Activated CD4-positive, CD25-positive, alpha-beta regulatory T cell treated with anti-CD3 and anti-CD28 coated beads, Interleukin-2, amount 50 U/mL, for 24 hours (primary cell): ENCODE data around the gene CYP4F22.
"Not testable (repeated sequence)": the region's sequence is repeated elsewhere in the genome, so short reads cannot be mapped to it uniquely, and the experiment has no call there.

Experiments
- ATAC-seq, 2 donors: fragments of 150-1000 bp; cut with Tn5 transposase; one replicate each; pipeline ENCODE4 v1.10.0; 2021; ENCODE audit warnings: mild to moderate bottlenecking in 1 of 2, moderate library complexity in 1 of 2

The CYP4F22 gene

DNA sequence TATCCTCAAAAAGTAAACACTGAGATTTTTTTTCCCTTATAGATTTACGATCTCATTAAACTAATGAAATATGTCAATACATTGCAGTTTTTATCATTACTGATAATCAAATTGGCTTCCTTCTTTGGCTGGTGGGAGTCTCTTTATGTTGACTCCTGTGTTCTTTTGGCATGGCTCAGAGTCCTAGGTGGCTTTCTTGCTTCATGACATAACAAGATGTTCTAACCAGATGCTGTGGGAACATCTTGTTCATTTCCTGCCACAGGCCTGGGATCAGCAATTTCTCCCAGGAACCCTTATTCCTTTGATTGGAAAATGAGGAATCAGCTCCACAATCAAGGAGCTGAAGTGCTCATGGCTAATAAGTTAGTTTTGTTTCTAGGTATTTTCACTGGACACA lies 13.2 kb upstream of the CYP4F22 start:
- ATAC-seq: no peak

DNA sequence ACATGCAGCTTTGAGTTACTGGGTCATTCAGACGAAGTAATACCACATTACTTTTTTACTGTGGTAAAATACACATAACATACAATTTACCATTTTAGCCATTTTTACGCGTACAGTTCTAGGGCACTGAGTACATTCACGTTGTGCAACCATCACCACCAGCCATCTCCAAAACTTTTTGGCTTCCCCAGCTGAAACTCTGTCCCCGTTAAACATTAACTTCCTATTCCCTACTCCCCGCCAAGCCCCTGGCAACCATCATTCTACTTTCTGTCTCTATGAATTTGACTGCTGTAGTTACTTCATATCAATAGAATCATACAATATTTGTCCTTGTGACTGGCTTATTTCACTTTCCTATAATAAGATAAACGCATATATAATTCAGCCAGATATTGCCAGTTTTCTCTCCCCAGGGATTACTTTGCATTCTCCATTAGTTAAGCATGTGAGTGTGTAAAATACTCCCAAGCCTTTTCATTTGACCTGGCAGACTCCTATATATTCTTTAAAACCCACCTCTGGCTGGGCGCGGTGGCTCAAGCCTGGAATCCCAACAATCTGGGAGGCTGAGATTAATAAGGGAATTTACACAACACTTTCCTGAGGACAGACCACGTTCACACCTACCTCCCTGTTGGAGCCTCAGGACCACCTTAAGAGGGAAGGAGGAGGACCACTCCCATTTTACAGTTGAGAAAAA lies 10.0 kb upstream of the CYP4F22 start:
- no peak for ATAC-seq

DNA sequence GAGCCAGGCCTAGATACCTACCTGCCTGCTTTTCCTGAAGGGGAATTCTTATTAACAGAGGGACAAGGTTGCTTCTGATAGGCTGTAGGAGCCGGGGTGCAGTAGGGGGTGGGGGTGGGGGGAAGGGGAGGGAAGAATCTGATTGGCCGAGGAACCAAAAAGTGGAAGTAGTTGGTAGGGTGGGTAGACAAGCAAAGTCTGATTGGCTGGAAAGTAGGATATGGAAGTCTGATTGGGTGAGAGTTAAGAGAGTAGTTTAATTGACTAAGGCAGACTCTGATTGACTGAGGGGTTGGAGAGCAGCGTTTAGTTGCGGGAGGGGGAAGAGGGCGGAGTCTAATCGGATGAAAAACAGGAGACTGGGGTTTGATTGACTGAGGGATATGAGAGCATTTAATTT lies 9.4 kb upstream of the CYP4F22 start:
- no peak for ATAC-seq

DNA sequence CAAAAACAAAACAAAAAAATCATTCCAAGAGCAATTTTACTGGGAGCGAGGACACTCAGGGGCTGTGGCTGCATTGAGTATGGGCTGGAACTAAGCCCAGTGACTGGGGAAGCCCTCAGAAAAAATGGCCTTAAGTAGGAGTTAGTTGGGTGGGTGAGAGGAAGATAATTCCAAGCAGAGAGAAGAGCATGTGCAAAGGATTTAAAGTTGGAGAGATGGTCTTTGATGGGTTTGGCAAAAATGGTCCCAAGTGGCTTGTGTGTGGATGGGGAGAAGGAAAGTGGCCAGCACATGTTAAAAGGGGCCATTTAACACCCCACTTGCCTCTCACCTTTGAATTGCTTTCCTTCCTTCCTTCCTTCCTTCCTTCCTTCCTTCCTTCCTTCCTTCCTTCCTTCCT lies 6.7 kb upstream of the CYP4F22 start:
- no peak for ATAC-seq

DNA sequence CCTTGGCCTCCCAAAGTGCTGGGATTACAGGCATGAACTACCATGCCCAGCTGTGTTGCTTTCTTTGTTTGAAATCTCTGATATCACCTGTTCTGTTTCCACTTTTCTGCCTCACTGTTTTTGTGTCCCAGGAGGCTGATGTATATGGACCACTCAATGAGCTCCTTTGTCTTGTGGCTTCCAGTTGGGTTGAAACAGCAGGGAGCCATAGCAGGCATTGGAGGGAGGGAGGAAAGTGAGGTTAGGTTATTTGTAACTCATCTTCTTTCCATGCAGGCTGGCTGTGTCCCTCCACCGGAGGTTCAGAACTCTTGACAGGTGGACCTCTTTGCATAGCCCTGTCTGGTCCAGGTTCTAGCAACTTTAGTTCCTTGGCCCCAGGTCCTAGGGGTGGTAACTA lies 6.1 kb upstream of the CYP4F22 start:
- ATAC-seq: no peak

DNA sequence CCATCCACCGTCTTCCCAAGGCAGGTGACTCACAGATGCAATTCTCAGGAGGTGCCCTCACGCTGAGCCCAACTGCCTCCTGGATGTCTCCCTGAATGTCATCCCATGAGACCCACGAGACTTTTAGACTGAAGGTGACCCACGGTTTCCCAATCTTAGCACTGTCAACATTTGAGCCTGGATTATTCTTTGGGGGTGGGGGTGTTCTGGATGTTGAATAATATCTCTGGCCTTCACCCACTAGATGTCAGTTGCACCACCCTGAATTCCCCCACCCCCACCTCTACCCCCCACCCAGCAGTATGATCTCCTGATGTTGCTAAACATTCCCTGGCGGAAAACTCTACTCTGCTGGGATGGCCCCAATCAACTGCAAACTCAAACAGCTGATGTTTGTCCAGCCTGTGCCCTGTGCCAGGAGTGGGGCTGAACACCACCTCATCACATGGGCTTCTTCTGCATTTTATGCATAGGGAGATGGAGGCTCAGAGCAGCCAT lies 2.2 kb upstream of the CYP4F22 start:
- ATAC-seq: no peak

DNA sequence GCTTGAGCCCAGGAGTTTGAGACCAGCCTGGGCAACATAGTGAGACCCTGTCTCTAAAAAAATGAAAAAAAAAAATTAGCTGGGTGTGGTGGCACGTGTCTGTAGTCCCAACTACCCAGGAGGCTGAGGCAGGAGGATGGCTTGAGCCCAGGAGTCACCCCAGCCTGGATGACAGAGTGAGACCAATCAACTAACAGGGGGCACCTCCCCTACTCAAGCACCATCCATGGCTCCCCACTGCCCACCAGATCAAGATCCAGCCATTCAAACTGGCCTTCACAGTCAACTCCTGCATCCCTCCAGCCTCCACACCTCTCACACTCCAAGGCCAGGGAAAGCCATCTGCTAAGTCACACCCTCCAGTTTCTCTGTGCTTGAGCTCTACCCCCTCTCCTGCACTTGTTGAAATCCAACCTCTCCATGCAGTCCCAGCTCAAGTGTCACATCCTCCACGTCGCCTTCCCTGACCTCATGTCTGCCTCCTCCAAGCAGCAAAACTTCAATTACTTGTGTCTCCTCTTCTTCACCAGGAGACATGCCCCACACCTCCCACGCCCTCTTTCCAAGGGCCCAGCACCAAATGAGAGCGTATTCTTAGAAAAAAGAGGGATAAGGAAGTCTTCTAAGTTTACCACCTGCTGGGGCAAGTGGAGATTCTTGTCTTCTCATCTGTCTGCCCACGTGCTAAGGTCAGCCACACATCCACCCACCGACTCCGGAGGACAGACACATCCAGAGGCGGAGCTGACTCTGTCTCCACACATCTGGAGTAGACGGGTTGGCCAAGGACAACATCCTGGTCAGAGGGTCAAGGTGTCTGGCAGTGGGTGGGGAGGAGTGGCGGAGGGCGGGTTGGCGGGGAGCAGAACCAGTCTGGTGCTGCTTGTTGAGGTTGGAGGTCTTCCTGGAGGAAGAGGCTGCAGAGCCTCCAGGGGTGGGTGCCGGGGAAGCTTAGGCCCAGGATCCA lies 974 bp upstream of the CYP4F22 start:
- no peak for ATAC-seq

DNA sequence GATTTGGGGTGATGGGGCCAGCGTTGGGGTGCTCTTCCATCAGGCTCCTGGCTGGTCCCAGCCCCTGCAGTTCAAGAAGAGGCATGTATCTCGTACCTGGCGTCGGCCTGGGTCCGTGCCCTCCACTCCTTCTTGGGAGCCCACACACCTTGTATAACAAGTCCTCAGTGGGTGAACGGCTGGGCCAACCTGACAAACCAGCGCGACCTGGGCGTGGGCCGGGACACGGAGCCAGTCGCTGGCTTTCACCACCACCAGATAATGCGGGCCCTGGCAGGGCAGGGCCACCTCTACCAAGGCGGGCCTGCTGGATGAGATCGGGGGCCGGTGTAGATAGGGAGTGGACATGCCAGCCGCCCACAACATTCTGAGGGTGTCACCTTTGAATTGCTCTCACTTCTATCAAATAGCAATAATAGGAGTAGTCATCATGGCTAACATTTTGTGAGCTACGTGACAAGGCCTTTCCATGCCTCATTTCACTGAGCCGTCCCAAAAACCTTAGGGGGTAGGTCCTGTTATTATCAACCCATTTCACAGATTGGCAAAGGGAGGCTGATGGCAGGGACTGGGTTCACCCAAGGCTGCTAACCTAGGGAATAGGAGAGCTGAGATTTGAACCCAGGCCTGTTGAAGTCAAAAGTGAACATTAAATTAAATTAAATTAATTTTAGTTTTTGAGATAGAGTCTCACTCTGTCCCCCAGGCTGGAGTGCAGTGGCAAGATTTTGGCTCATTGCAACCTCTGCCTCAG lies 3.5 kb downstream of the CYP4F22 start:
- ATAC-seq: no peak

DNA sequence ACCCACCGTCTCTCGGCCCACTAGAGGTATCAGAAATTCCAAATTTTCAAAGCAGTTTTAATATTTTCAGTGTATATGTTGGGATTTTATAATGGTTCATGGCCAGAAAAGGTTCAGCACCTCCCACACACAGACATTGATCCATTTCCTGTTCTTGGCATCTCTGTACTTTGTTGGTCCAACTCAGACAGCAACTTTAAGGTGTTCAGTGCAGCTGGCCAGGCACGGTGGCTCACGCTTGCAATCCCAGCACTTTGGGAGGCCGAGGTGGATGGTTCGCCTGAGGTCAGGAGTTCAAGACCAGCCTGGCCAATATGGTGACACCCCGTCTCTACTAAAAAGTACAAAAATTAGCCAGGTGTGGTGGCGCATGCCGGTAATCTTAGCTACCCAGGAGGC lies 6.9 kb downstream of the CYP4F22 start:
- ATAC-seq: not testable (repeated sequence)

DNA sequence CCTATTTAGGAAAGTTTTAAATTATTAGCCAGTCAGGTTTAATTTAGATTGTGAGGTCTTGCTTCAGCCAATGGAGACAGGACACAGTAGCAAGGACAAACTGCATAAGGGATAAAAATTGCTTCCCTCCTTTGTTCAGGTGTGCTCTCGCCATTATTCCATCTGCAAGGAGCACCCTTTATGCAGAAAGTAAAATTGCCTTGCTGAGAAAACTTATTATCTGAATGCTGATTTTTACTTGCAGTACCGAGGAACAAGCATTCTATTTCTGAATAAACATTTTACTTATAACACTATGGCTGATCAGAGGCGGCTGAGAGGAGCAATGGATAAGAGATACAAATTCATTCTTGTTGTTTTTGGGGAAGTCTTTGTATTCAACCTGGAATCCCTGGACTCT lies 8.0 kb downstream of the CYP4F22 start:
- no peak for ATAC-seq

DNA sequence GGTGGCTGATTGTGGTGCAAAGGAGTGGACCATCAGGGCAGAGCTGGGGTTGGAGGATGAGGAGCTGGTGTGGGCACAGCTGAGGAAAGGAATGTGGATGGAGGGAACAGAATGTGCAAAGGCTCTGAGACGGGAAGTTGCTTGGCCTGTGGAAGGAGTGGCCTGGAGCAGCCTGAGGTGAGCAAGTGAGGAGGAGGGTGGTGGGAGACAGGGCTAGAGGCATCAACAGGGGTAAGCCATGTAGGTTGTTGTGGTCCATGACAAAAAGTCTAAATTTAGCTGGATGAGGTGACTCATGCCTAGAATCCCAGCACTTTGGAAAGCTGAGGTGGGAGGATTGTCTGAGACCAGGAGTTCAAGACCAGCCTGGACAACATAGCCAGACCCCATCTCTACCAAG lies 9.5 kb downstream of the CYP4F22 start:
- no peak for ATAC-seq

DNA sequence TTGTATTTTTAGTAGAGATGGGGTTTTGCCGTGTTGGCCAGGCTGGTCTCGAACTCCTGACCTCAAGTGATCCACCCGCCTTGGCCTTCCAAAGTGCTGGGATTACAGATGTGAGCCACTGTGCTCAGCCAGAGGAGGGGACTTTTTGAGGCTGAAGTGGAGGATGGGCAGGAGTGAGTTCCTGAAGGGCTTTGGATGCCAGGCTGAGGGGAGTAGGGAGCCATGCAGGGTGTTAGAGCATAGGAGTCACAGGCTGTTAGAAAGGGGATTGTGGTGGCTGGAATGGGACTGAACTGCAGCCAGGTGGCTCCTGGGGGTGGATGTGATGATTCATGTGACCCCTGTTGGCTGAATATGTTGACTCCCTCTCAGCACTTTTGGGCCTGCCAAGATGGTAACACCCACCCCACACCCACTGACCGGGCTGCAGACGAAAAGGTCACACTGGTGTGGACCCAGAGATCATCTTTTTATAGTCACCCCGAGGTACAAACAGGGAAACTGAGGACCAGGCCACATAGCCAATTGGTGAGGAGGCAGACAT lies 11.2 kb downstream of the CYP4F22 start:
- no peak for ATAC-seq

DNA sequence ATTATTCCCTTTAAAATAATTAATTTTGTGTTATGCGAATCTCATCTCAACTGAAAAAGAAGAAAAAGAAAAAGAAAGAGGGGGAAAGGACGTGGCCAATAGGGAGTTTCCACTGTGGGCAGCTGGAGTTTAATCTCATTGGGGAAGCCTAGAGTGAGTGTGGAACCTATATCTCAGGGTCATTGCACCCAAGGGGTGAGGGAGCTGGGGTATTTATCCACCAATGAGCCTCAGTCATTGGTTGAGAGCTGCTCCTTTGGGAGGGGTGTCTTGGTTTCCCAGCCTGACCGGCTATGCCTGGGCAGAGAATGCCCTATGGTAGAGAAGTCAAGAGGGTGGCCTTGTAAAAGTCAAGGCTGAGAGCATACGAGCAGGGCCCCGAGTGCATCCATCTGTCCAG lies 16.5 kb downstream of the CYP4F22 start:
- no peak for ATAC-seq

DNA sequence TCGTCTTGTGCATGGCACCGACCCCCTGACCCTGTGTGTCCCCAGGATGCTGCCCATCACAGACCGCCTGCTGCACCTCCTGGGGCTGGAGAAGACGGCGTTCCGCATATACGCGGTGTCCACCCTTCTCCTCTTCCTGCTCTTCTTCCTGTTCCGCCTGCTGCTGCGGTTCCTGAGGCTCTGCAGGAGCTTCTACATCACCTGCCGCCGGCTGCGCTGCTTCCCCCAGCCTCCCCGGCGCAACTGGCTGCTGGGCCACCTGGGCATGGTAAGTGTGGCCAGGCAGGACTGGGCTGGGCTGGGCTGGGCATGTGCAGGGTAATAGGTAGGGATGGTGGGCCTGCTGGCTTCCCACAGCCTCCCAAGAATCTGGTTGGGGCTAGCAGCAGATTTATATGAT lies 17.0 kb downstream of the CYP4F22 start:
- ATAC-seq: no peak

DNA sequence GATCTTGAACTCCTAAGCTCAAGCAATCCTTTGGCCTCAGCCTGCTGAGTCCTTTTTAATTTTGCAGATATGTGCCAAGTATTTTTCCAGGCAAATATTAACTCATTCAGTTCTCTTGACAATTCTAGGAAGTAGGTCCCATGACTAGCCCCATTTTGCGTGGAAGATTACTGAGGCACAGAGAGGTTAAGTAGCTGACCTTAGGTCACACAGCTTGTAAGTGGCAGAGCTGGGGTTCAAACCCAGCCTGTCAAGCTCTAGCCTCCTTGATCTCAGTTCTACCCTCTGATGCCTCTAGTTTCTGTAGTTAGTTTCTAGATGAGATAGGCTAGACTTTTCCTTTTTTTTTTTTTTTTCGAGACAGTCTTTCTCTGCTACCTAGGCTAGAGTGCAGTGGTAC lies 18.1 kb downstream of the CYP4F22 start:
- no peak for ATAC-seq

DNA sequence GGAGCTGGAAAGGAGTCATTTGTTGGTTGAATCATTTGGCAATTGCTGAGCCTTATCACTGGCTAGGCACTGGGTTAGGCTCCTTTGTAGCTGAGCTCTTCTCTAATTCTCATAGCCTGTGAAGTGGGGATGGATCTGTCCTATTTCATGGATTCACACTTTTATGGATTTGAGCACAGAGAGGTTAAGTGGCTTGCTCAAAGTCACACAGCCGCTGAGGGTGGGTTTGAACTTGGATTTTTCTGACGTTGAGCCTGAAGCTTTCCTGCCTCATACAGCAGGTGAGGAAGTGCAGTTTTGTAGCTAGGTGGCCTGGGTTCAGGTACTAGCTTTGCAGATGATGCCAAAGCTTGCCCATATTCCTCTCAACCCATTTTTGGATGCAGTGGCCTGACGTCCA lies 19.4 kb downstream of the CYP4F22 start:
- no peak for ATAC-seq

DNA sequence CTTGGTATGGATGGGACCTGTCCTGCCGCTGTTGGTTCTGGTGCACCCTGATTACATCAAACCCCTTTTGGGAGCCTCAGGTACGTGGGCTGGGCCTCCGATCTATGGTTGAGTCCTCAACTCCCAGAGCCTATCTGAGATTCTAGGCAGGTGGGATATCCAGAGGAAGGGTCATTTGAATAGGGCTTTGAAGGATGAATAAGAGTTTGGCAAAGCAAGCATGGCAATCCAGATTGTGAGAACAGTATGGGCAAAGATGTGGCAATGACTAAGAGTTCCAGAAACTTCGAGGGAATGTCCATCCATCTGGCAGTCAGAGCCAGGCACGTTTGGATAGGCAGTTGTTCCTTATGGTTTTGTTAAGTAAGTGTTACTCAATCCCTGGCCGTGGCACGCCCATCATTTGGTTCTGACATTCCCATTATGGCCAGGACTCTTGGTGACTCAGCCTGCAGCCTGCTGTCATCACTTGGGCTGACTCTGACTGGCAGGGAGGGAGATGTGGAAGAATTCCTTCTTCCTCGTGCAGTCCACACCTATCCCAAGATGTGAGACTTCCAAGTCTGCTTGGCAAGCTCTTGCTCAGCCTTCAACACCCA lies 21.5 kb downstream of the CYP4F22 start:
- ATAC-seq: no peak

DNA sequence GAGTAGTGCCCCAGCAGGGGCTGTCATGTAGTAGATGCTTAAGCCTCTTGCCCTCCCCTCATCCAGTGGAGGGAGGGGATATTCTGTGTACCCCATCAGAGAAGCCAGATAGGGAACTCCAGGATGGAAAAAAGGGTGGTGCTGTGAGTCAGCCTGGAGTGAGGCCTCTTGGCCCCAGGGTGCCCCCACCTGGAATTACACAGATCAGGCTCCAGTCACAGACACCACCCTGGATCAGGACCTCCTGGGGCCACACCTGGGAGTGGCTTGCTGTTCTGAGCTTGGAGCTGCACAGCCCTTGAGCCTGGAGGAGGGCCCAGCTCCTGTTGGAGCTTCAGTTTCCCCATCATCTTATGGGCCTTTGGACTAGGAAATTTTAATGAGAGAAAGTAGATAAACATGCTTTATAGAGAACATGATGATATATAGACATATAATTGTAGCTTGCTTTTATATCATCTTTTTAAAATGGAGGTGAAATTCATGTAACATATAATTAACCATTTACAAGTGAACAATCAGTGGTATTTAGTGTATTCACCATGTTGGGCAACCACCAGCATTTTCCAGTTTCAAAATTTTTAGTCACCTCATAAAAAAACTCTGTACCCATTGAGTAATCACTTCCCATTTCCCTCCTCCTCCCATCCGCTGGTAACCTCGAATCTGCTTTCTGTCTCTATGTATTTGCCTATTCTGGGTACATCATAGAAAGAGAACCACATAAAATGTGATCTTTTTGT lies 24.6 kb downstream of the CYP4F22 start:
- ATAC-seq: peak; percentile 56 to 79

DNA sequence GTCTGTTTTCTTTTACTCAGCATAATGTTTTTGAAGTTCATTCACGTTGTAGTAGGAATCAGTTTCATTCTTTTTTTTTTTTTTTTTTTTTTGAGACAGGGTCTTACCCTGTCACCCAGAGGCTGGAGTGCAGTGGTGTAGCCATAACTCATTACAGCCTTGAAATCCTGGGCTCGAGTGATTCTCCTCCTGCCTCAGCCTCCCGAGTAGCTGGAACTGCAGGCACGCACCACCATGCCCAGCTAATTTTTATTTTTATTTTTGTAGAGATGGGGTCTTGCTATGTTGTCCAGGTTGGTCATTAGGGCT lies 25.2 kb downstream of the CYP4F22 start:
- ATAC-seq: peak in 1 of 2 donors; percentile 21

DNA sequence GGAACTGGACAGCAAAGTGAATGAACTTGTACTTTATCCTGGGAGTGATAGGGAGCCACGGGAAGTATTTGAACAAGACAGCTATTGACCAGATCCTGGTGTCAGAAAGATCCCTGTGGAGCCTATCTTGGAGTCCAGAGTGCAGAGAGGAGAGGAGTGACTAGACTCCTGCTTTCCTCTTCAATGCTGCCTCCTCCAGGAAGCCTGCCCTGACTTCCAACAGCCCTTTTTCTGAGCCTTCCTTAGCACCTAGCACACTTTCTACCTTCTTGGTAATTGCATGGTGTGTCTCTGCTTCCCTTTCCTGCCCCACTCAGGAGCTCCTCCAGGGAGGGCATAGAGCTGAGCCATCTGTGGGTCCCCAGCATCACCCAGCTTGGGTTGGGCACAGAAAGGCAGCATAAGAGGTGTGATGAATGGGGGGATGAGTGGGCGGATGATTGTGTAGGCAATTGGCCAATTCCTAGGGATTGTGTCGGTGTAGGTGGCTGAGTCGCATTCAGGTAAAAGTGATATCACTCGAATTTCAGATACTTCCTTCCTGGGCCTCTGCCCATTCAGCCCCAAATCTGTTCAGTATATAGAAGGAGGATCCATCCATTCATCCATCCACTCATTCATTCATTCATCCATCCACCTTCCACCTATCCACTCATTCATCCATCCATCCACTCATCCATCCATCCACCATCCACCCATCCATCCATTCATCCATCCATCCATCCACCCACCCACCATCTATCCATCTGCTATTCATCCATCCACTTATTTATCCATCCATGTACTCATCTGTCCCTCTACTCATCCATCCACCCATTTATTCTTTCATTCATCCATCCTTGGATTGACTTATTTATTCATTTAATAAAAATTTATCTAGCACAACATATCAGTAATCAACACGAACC lies 26.9 kb downstream of the CYP4F22 start:
- ATAC-seq: no peak

DNA sequence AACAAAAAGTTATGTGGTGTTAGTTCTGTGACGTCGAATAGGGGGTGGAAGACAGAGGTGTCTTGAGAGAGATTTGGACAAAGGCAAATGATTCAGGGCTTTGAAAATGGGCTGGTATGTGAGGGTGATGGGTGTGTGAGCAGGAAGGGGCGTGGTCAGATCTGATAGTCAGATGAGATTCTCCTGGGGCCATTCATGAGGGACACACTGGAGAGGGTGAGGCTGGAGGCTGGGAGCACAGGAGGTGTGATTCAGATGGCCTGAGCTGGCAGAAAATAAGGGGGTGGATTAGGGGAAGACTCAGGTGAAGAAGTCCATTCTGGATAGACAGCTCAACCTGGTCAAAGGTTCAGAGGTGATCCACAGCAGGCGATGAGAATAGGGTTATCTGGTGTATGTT lies 28.0 kb downstream of the CYP4F22 start:
- no peak for ATAC-seq
